Inflammatory macrophage (primary cell): ENCODE results near the gene PLCH1.
A peak's percentile ranks its signal among the peaks of the same experiment; 100 is the strongest.

Source experiments
- DNase-seq, 2 donors: peaks; one replicate each; pipeline ENCODE4 v3.0.0-alpha.2; 2020 to 2022

Gene PLCH1

DNA sequence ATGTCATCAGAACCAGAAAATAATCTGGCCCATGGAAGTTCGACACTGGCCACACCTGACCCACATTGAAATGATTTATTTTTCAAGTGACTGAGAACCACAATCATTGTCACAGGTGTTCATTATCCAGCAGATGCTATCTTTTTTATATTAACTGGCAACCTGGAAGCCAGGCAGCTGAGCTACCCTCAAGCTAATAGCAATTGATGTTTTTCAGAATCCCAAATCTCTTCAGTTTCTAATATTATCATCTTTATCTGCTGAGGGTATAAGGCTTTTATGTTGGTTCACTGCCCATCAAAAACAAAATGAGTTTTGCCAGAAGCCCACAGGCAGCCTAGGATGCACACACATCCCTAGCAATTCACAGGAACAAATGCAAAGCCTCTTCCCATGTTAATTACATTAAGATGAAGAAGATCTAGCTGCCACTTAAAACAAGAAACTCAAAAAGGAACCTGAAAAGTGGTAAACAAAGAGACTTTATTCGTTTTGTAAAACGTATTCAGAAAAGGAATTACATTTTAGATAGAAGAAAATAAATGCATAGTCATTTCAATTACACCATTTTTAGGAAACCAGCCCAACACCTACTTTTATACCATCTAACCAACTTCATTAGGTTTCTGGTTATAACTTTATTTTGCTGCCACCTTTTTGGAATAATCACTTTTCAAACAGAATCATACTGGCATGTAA lies 410.5 kb downstream of the PLCH1 start:
- DNase-seq: no peak

DNA sequence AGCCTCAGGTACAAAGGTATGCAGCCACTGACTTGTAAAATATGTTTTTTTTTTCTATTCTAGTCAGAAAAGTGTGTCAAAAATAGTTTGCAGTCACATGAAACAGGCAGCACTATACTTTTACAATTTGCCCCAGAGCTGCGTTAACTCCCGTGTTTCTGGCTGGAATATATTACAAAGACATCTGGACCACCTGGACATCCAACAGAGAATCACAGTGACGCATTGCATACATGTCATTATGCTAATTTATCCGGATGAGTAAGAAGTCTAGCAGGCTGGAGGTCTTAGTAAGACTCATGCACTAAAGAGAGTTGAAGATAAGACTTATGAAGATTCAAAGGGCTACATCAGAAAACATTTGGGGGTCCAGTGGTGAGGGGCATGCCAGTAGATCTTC lies 412.2 kb downstream of the PLCH1 start:
- no peak for DNase-seq

DNA sequence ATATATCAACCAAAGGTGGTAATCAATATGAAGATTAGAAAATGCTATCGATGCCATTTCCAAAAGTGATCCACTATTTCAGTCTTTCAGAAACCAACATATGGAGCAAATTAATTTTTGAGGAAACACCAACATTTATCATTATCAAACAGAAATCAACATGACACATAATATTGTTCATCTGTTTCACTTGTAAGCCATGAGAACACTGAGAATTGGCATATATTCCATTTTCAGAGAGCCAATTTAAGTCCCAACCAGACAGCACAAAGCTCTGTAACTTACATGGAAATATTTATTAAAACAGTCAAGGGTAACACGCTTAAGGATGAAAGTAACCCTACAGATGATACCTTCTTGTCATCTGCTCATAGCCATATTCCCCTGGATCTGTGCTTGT lies 413.8 kb downstream of the PLCH1 start:
- no peak for DNase-seq

DNA sequence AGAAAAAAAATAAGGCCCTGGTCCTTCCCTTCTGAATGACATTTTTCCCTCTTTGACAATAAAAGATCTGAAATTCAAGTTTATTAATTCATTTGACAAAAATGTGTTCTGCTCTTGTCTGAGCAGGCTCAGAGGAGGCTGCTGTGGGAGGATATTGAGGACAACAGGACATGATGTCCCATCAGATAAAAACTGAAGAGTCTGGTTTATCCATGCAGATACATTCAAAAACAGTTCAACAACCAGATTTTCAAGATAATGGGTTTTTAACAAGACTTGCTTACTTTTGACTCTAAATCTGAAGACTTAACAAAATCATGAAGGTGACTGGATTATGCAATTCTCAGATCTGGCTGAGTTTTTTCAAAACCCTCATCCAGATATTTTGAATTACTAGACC lies 414.5 kb downstream of the PLCH1 start:
- DNase-seq: no peak

DNA sequence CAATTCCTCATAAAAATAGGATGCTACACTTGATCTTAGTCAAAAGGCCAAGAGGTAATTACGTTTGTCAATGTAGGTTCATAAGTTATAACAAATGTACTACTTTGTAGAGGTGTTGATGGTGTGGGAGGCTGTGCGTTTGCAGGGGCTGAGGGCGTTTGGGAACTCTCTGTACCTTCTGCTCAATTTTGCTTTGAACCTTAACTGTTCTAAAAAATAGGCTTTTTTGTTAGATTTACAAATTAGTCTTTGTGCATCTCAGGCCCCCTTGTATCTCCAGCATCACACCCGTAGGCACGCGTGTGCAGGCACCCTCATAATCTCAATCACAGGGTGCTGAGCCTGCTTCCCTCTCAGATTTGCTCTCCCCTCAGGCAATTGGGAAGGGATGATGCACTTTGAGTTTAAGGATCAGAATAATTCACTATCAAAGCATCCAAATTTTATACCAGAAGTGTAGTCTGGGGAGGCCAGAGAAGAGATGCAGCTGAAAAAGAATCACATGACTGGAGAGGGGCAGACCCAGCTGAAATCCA lies 415.3 kb downstream of the PLCH1 start:
- DNase-seq: no peak

DNA sequence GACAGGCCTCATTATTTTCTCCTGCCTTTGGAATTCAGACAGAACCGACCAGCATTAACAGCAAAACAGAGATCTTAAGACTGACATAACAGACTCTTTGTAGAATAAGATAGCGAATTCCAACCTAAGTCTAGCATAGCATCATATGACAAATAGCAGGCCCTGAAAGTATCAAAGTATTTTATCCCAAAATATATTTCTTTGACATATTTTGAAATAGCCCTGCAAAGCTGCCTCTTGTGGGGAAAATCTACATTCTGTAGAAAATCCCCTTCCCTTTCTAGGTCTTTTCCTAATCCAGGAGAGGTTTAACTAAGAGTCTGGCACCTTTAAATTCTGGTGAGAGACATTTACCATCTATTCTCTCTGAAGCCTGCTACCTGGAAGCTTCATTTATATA lies 417.0 kb downstream of the PLCH1 start:
- no peak for DNase-seq

DNA sequence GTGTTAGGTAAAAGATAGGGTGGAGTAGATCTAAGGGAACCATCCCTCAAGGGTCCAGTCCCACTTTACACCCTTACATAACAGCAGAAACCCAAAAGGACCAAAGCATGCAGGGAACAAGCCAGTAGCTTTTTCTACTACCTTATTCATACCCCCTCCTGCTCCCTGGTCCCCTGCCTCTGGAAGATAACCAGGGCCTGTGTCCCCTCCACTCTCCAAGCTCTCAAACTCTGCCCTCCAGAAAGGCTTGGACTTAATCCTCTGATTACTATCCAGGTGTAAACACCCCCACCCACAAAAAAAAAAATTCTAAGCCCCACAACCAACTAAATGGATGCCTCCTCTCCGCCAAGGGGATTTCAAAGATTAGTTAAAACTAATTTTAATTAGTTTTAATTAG lies 417.4 kb downstream of the PLCH1 start:
- no peak for DNase-seq

DNA sequence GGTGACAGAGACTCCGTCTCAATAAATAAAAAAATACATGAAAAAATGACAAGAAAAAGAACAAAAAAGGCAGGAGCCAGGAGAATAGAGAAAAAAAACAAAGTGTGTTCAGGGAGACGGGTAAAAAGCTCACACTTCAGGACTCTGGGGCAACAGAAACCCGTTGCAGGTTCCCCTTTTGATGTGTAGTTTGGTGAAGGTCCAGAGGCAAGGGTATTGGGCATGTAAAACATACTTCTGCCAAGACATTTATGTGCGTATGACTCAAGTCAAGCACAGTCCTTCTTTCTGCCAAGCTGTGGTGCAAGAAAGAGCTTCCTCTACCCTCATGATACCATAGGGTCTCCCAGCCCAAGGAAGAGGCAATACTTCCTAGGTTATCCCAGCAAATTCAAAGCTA lies 418.0 kb downstream of the PLCH1 start:
- peak; percentile 14 to 16 for DNase-seq

DNA sequence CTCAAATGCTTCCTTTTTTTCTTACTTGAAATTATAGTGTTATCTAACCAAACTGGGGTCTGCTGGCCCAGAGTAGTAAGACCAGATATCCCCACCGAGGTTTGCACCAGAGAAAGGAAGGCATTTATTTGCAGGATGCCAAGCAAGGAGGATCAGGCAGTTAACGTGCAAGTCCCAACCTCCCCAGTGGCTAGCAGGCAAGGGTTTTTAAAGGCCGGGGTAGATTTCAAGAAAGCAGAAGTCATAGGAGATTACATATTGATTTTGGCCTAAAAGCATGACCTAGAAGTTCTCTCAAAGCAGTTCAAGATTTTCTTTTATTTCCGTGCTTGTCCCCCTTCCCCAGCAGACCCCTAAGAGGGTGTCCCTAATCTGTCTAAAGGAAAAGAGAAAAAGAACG lies 418.6 kb downstream of the PLCH1 start:
- no peak for DNase-seq
